Stimulated activated CD8-positive, alpha-beta memory T cell treated with anti-CD3 and anti-CD28 coated beads, Interleukin-2, amount 100 ng/mL, for 48 hours (primary cell): ENCODE data around the gene USP12.
"Not testable (repeated sequence)": the region's sequence is repeated elsewhere in the genome, so short reads cannot be mapped to it uniquely, and the experiment has no call there.

Experiments
- DNase-seq, 2 donors: peaks; one replicate each; pipeline ENCODE4 v3.0.0-alpha.2; 2020; ENCODE audit warnings: low read depth in 2 of 2

Gene USP12

GRCh38 chr13:27123445-27123844, 48.2 kb downstream of the USP12 start:
- not testable (repeated sequence) for DNase-seq

GRCh38 chr13:27122036-27122435, 49.6 kb downstream of the USP12 start:
- no peak for DNase-seq

- no peak for DNase-seq
These were observed 50.8 kb downstream of the USP12 start for GRCh38 chr13:27120811-27121210.

GRCh38 chr13:27120011-27120410, 51.6 kb downstream of the USP12 start:
- DNase-seq: no peak

GRCh38 chr13:27118428-27119054, 53.1 kb downstream of the USP12 start:
- DNase-seq: no peak

GRCh38 chr13:27117952-27118351, 53.7 kb downstream of the USP12 start:
- no peak for DNase-seq

- DNase-seq: no peak
These were observed 54.5 kb downstream of the USP12 start for GRCh38 chr13:27117158-27117557.

GRCh38 chr13:27113436-27113835, 58.2 kb downstream of the USP12 start:
- DNase-seq: no peak

GRCh38 chr13:27112006-27112405, 59.6 kb downstream of the USP12 start:
- no peak for DNase-seq

GRCh38 chr13:27110056-27110746, 61.4 kb downstream of the USP12 start:
- DNase-seq: no peak

GRCh38 chr13:27106144-27106543, 65.5 kb downstream of the USP12 start:
- DNase-seq: no peak

GRCh38 chr13:27104606-27105005, 67.0 kb downstream of the USP12 start:
- no peak for DNase-seq

- no peak for DNase-seq
These were observed 69.8 kb downstream of the USP12 start for GRCh38 chr13:27101847-27102246.

- no peak for DNase-seq
These were observed 70.3 kb downstream of the USP12 start for GRCh38 chr13:27101289-27101688.

- DNase-seq: no peak
These were observed 73.9 kb downstream of the USP12 start for GRCh38 chr13:27097691-27098090.

GRCh38 chr13:27091451-27091850, 80.2 kb downstream of the USP12 start:
- DNase-seq: no peak

- no peak for DNase-seq
These were observed 83.0 kb downstream of the USP12 start for GRCh38 chr13:27088619-27089018.

- DNase-seq: no peak
These were observed 84.9 kb downstream of the USP12 start for GRCh38 chr13:27086599-27087265.

- DNase-seq: no peak
These were observed 88.4 kb downstream of the USP12 start for GRCh38 chr13:27083183-27083582.

GRCh38 chr13:27081893-27082679, 89.5 kb downstream of the USP12 start:
- DNase-seq: no peak

GRCh38 chr13:27080018-27080948, 91.3 kb downstream of the USP12 start:
- DNase-seq: no peak
